ENCODE results near the gene SEMA4B.

SEMA4B gene

DNA sequence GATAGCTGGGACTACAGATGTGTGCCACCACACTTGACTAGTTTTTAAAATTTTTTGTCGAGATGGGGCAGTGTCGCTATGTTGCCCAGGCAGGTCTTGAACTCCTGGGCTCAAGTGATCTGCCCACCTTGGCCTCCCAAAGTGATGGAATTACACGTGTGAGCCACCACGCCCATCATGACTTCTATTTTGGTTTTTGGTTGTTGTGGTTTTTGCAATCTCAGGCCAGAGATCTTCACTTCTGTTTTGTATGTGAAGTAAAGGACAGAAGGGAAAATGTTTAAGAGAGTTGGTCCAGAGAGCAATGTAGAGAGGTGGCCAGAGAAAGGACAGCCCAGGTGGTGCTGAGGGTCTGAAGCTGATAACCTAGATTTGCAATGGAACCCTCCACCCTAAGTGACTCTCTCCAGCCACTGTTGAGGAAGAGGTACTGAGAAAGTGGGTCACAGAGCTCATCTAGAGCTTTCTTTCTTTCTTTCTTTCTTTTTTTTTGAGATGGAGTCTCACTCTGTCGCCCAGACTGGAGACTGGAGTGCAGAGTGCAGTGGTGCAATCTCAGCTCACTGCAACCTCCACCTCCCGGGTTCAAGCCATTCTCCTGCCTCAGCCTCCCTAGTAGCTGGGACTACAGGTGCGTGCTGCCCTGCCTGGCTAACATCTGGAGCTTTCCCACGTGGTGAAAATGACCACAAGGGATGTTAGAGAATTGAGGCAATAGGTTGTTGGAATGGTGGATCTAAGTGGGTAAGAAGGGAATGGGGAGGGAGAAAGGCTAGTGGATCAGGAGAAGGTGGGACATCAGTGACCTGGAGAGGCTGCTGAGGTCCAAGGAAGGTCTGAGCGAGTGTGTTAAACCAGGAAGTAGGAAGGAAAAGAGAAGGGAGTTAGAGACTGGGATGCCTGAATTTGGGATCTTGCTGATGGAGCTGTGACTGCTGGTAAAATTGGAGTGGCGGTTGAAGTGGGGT lies 22.4 kb upstream of the SEMA4B start:
- no peak overlapping the region for H3K9ac ChIP-seq (ENCODE audit: low read length)
- H3K4me1 ChIP-seq (ENCODE audit: low read length): peaks cover 21% of the 10 kb centered on the region
- no peaks in the 10 kb centered on the region for H4K20me1 ChIP-seq (ENCODE audit: insufficient read depth, low read length)
- H3K27ac ChIP-seq (ENCODE audit: low read length): no peak overlapping the region
- no peaks in the 10 kb centered on the region for H3K36me3 ChIP-seq (replicated peaks; ENCODE audit: low read depth, low read length)
- H3K79me2 ChIP-seq (ENCODE audit: low read length): no peaks in the 10 kb centered on the region
- H3K9me3 ChIP-seq (ENCODE audit: insufficient read depth, low read length): no peaks in the 10 kb centered on the region
- H2AFZ ChIP-seq (ENCODE audit: low read depth, low read length): no peak overlapping the region
- TF ChIP-seq CTCF (IDR thresholded peaks at IDR 0.05; ENCODE audit: low read depth, low read length) (no peak), EZH2phosphoT487 (IDR thresholded peaks at IDR 0.05; ENCODE audit: low read depth) (no peak)
- H3K4me3 ChIP-seq (ENCODE audit: low read length): no peak overlapping the region
- H3K27me3 ChIP-seq (ENCODE audit: low read depth, low read length): peaks cover 39% of the 10 kb centered on the region
- 0 out of 2 replicates have a peak overlapping the region, but pooled peaks have one; percentile 2 for H3K4me2 ChIP-seq (ENCODE audit: low read length)

- no peaks in the 10 kb centered on the region for H4K20me1 ChIP-seq (ENCODE audit: insufficient read depth, low read length)
- peaks cover 46% of the 10 kb centered on the region for H3K27me3 ChIP-seq (ENCODE audit: low read depth, low read length)
- no peak overlapping the region for H2AFZ ChIP-seq (ENCODE audit: low read depth, low read length)
- H3K27ac ChIP-seq (ENCODE audit: low read length): no peak overlapping the region
- peaks cover 23% of the 10 kb centered on the region for H3K4me1 ChIP-seq (ENCODE audit: low read length)
- H3K36me3 ChIP-seq (replicated peaks; ENCODE audit: low read depth, low read length): no peaks in the 10 kb centered on the region
- TF ChIP-seq EZH2phosphoT487 (IDR thresholded peaks at IDR 0.05; ENCODE audit: low read depth) (no peak), CTCF (IDR thresholded peaks at IDR 0.05; ENCODE audit: low read depth, low read length) (no peak)
- H3K9ac ChIP-seq (ENCODE audit: low read length): no peak overlapping the region
- no peak overlapping the region for H3K4me2 ChIP-seq (ENCODE audit: low read length)
- no peaks in the 10 kb centered on the region for H3K9me3 ChIP-seq (ENCODE audit: insufficient read depth, low read length)
- no peak overlapping the region for H3K4me3 ChIP-seq (ENCODE audit: low read length)
- H3K79me2 ChIP-seq (ENCODE audit: low read length): no peaks in the 10 kb centered on the region
Observed at GRCh38 chr15:90181776-90182175, 19.4 kb upstream of the SEMA4B start.

DNA sequence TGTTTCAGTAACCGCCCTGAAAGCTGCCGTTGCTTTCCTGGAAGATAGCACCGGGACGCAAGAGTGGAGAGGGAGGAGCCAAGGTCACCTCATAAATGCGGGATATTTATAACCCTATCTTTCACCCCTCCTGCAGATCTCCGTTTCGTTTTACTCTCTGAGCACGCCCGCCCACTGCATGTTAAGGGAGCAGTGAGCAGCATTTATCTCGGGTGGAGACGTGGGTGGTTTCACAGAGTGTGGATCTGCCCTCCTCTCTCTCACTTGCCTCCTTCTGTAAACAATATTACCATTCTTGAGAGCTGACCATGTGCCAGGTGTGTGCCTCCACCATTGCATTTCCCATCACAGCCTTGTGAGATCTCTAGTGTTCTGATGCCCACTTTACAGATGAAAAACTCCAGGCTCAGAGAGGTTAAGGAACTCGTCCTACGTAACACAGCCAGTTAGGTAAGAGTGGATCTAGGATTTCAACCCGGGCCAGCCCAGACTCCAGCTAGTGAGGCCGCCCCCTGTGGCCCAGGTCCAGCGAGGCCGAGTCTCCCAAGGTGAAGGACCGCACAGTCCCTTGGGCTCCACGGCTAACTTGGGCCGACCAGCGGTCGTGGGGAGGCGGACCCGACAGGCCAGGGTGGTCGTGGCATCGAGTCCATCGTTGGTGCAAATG lies 16.9 kb upstream of the SEMA4B start:
- H3K9ac ChIP-seq (ENCODE audit: low read length): peak overlapping the region; percentile 62
- no peaks in the 10 kb centered on the region for H4K20me1 ChIP-seq (ENCODE audit: insufficient read depth, low read length)
- peak overlapping the region; percentile 85 for H3K4me3 ChIP-seq (ENCODE audit: low read length)
- peak overlapping the region; percentile 80 for H2AFZ ChIP-seq (ENCODE audit: low read depth, low read length)
- peaks cover 39% of the 10 kb centered on the region for H3K27me3 ChIP-seq (ENCODE audit: low read depth, low read length)
- H3K36me3 ChIP-seq (replicated peaks; ENCODE audit: low read depth, low read length): no peaks in the 10 kb centered on the region
- H3K4me2 ChIP-seq (ENCODE audit: low read length): peak overlapping the region; percentile 83
- H3K27ac ChIP-seq (ENCODE audit: low read length): no peak overlapping the region
- TF ChIP-seq CTCF (IDR thresholded peaks at IDR 0.05; ENCODE audit: low read depth, low read length) (no peak), EZH2phosphoT487 (IDR thresholded peaks at IDR 0.05; ENCODE audit: low read depth) (no peak)
- peaks cover 19% of the 10 kb centered on the region for H3K4me1 ChIP-seq (ENCODE audit: low read length)
- no peaks in the 10 kb centered on the region for H3K9me3 ChIP-seq (ENCODE audit: insufficient read depth, low read length)
- no peaks in the 10 kb centered on the region for H3K79me2 ChIP-seq (ENCODE audit: low read length)

All from OCI-LY3 (cell line).